Smooth muscle cell (in vitro differentiated cells): ENCODE results near the gene PHLDB1. TPM values are rescaled to one million over a fixed set of nuclear protein-coding genes. Genes with fewer than 3 reads are reported as not detected.

ENCODE experiments used
- DNase-seq: peaks from one replicate; lab custom pipeline; 2025; ENCODE audit not compliant: unreplicated experiment; lab: John Stamatoyannopoulos, UW
- H2AFZ ChIP-seq: fragments of 200-600 bp; sonication (generic); 2 replicates; pipeline ENCODE4 v1.6.0; 2016; ENCODE audit warnings: antibody characterized with exemption, low read depth, mild to moderate bottlenecking
- H3F3A ChIP-seq: fragments of 200-600 bp; sonication (generic); 2 replicates; pipeline ENCODE4 v1.6.0; 2017; ENCODE audit warnings: antibody characterized with exemption, low read depth
- H3K27ac ChIP-seq: fragments of 200-600 bp; sonication (generic); 2 replicates; pipeline ENCODE4 v1.5.1; 2016; ENCODE audit warnings: low read depth, mild to moderate bottlenecking
- H3K27me3 ChIP-seq: fragments of 200-600 bp; sonication (generic); 2 replicates; pipeline ENCODE4 v1.6.1; 2016; ENCODE audit warnings: low read depth, mild to moderate bottlenecking
- H3K36me3 ChIP-seq: fragments of 200-600 bp; sonication (generic); 2 replicates; pipeline ENCODE4 v1.5.1; 2016; ENCODE audit warnings: low read depth
- H3K4me1 ChIP-seq: fragments of 200-600 bp; sonication (generic); 2 replicates; pipeline ENCODE4 v1.5.1; 2016; ENCODE audit warnings: low read depth
- H3K4me2 ChIP-seq: fragments of 200-600 bp; sonication (generic); 2 replicates; pipeline ENCODE4 v1.6.0; 2016; ENCODE audit warnings: mild to moderate bottlenecking
- H3K4me3 ChIP-seq: fragments of 200-600 bp; sonication (generic); 2 replicates; pipeline ENCODE4 v1.5.1; 2016; ENCODE audit warnings: mild to moderate bottlenecking
- H3K79me2 ChIP-seq: fragments of 200-600 bp; sonication (generic); 2 replicates; pipeline ENCODE4 v1.6.0; 2016; ENCODE audit warnings: low read depth, mild to moderate bottlenecking
- H3K9ac ChIP-seq: fragments of 200-600 bp; sonication (generic); 2 replicates; pipeline ENCODE4 v1.6.0; 2016; ENCODE audit warnings: low read depth
- H3K9me3 ChIP-seq: fragments of 200-600 bp; sonication (generic); replicated peaks from 2 replicates; pipeline ENCODE4 v1.5.1; 2016; ENCODE audit warnings: low read depth
- H4K20me1 ChIP-seq: fragments of 200-600 bp; sonication (generic); 2 replicates; pipeline ENCODE4 v1.6.0; 2016; ENCODE audit warnings: low read depth
- CTCF ChIP-seq: fragments of 200-600 bp; sonication (generic); IDR thresholded peaks from 2 replicates; pipeline ENCODE4 v1.5.1; 2017; ENCODE audit warnings: borderline replicate concordance, mild to moderate bottlenecking, antibody characterized with exemption; ENCODE audit not compliant: insufficient read depth, poor library complexity, severe bottlenecking
- WGBS: methylation state at CpG from one replicate; pipeline ENCODE4 v1.1.7; 2016; ENCODE audit warnings: low lambda C conversion rate; 5-methylcytosine and 5-hydroxymethylcytosine counted together
- polyA plus RNA-seq: library from polyadenylated mRNA; unstranded; fragments of >200 nt; fragmentation: Nextera tagmentation; extraction: Ambion mirVana; gene quantifications from 2 replicates; pipeline ENCODE4 v1.2.1, GENCODE V29; 2016
- total RNA-seq: library from RNA; depleted of rRNA; stranded (reverse); fragments of >200 nt; gene quantifications from 2 replicates; pipeline ENCODE4 v1.2.3, GENCODE V29; 2014

The PHLDB1 gene
- total and polyA plus RNA-seq, 2 experiments from 2014 or later, result 86.0 to 89.0 TPM

- TF ChIP-seq CTCF, result no peak
- WGBS, result 97% methylated on average over 4 of the region's 4 CpGs
- Histone ChIP-seq H3K4me2 (no peak overlapping the region), H3K27ac (no peak overlapping the region), H3K79me2 (no peaks in the 10 kb centered on the region), H3K4me3 (no peak overlapping the region), H3K36me3 (peaks cover 3% of the 10 kb centered on the region), H2AFZ (no peak overlapping the region), H3K9ac (no peak overlapping the region), H4K20me1 (peaks cover 96% of the 10 kb centered on the region), H3K9me3 (no peaks in the 10 kb centered on the region), H3K4me1 (no peaks in the 10 kb centered on the region), H3F3A (peaks cover 33% of the 10 kb centered on the region), H3K27me3 (no peaks in the 10 kb centered on the region)
- no peak for DNase-seq
Measured at GRCh38 chr11:118652681-118653181, 45.3 kb downstream of the PHLDB1 start.

- 94% methylated on average over 8 of the region's 8 CpGs for WGBS
- H3K9me3 ChIP-seq, result no peaks in the 10 kb centered on the region
- no peaks in the 10 kb centered on the region for H3K27me3 ChIP-seq
- DNase-seq, result no peak
- no peaks in the 10 kb centered on the region for H3K4me1 ChIP-seq
- no peak for TF ChIP-seq CTCF
- peaks cover 91% of the 10 kb centered on the region for H4K20me1 ChIP-seq
- no peak overlapping the region for H3K4me2 ChIP-seq
- H3K9ac ChIP-seq, result no peak overlapping the region
- no peak overlapping the region for H3K4me3 ChIP-seq
- H2AFZ ChIP-seq, result no peak overlapping the region
- H3F3A ChIP-seq, result peaks cover 35% of the 10 kb centered on the region
- no peaks in the 10 kb centered on the region for H3K79me2 ChIP-seq
- H3K27ac ChIP-seq, result no peak overlapping the region
- peaks cover 3% of the 10 kb centered on the region for H3K36me3 ChIP-seq
Measured at GRCh38 chr11:118653684-118654390, 46.4 kb downstream of the PHLDB1 start.

- Histone ChIP-seq H3K27me3 (no peaks in the 10 kb centered on the region), H3K4me2 (no peak overlapping the region), H3K9ac (no peak overlapping the region), H3K27ac (no peak overlapping the region), H4K20me1 (peaks cover 85% of the 10 kb centered on the region), H3F3A (peaks cover 35% of the 10 kb centered on the region), H2AFZ (no peak overlapping the region), H3K36me3 (peaks cover under 1% of the 10 kb centered on the region), H3K9me3 (no peaks in the 10 kb centered on the region), H3K79me2 (no peaks in the 10 kb centered on the region), H3K4me3 (no peak overlapping the region), H3K4me1 (no peaks in the 10 kb centered on the region)
- no peak for DNase-seq
- TF ChIP-seq CTCF, result no peak
- 91% methylated on average over 7 of the region's 7 CpGs for WGBS
Measured at GRCh38 chr11:118655486-118656190, 48.2 kb downstream of the PHLDB1 start.
